Measurements from ENCODE around the gene HDGFL1. TPM values are rescaled to one million over a fixed set of nuclear protein-coding genes. Genes with fewer than 3 reads are reported as not detected.

Gene HDGFL1
- total RNA-seq, 6 experiments from 2014 or later = not detected

GRCh38 chr6:22579439-22579838 is 10.1 kb downstream of the HDGFL1 start:
- no peak for TF ChIP-seq CTCF (IDR thresholded peaks at IDR 0.05)
- no peak overlapping the region for H3K4me3 Mint-ChIP-seq
- H3K4me1 Mint-ChIP-seq (ENCODE audit: low read depth) = no peaks in the 10 kb centered on the region

DNA sequence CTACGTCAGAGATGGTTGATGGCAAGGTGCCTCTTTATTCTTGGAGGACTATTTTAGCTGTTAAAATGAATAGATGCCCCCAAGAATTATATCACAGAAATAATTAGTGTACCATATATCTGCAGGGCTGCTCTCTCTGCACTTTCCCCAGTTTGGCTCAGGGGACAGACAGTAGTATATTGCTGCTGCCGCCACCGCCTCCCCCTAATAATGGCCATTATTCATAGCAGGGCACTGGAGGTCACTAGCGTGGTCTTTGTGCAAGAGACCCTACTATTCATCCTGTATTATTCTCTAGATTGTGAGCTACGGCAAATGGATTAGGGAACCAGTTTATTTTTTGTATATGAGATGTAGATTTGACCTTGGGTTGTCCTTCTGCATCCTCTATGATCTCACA is 11.0 kb downstream of the HDGFL1 start:
- Mint-ChIP-seq H3K4me3 (no peak overlapping the region), H3K4me1 (ENCODE audit: low read depth) (no peaks in the 10 kb centered on the region), H3K36me3 (ENCODE audit: low read depth) (no peaks in the 10 kb centered on the region)

More at GRCh38 chr6:22579439-22579838, 10.1 kb downstream of the HDGFL1 start:
- H3K9me3 Mint-ChIP-seq = peaks cover 29% of the 10 kb centered on the region
- DNase-seq = no peak
- H3K36me3 Mint-ChIP-seq (ENCODE audit: low read depth) = no peaks in the 10 kb centered on the region
- no peaks in the 10 kb centered on the region; the same call in 1 of the 2 replicates for H3K27me3 Mint-ChIP-seq (ENCODE audit: insufficient read depth)
- no peak overlapping the region for H3K27ac Mint-ChIP-seq

GRCh38 chr6:22582417-22583205 is 13.2 kb downstream of the HDGFL1 start:
- Mint-ChIP-seq H3K4me1 (ENCODE audit: low read depth) (no peaks in the 10 kb centered on the region), H3K27me3 (ENCODE audit: insufficient read depth) (no peaks in the 10 kb centered on the region; the same call in 1 of the 2 replicates), H3K4me3 (no peak overlapping the region), H3K9me3 (peaks cover 28% of the 10 kb centered on the region), H3K27ac (no peak overlapping the region), H3K36me3 (ENCODE audit: low read depth) (no peaks in the 10 kb centered on the region)
- TF ChIP-seq CTCF (IDR thresholded peaks at IDR 0.05) = no peak
- no peak for DNase-seq

More for the DNA sequence above, 11.0 kb downstream of the HDGFL1 start:
- no peak for TF ChIP-seq CTCF (IDR thresholded peaks at IDR 0.05)
- no peak overlapping the region for H3K27ac Mint-ChIP-seq
- peaks cover 25% of the 10 kb centered on the region; the same call in 1 of the 2 replicates for H3K9me3 Mint-ChIP-seq
- no peak for DNase-seq
- no peaks in the 10 kb centered on the region; the same call in 1 of the 2 replicates for H3K27me3 Mint-ChIP-seq (ENCODE audit: insufficient read depth)

- H3K27me3 Mint-ChIP-seq (ENCODE audit: insufficient read depth) = no peaks in the 10 kb centered on the region; the same call in 1 of the 2 replicates
- no peak for TF ChIP-seq CTCF (IDR thresholded peaks at IDR 0.05)
- H3K36me3 Mint-ChIP-seq (ENCODE audit: low read depth) = no peaks in the 10 kb centered on the region
- DNase-seq = no peak
- peaks cover 27% of the 10 kb centered on the region for H3K9me3 Mint-ChIP-seq
- no peak overlapping the region for H3K4me3 Mint-ChIP-seq
- H3K27ac Mint-ChIP-seq = no peak overlapping the region
- no peaks in the 10 kb centered on the region for H3K4me1 Mint-ChIP-seq (ENCODE audit: low read depth)
These were observed 13.9 kb downstream of the HDGFL1 start for GRCh38 chr6:22583230-22583629.

- TF ChIP-seq CTCF (IDR thresholded peaks at IDR 0.05) = no peak
- peaks cover 24% of the 10 kb centered on the region for H3K9me3 Mint-ChIP-seq
- DNase-seq = no peak
- H3K36me3 Mint-ChIP-seq (ENCODE audit: low read depth) = no peaks in the 10 kb centered on the region
- H3K27me3 Mint-ChIP-seq (ENCODE audit: insufficient read depth) = no peaks in the 10 kb centered on the region; the same call in 1 of the 2 replicates
- H3K4me3 Mint-ChIP-seq = no peak overlapping the region
- no peak overlapping the region for H3K27ac Mint-ChIP-seq
- H3K4me1 Mint-ChIP-seq (ENCODE audit: low read depth) = no peaks in the 10 kb centered on the region
These were observed 14.6 kb downstream of the HDGFL1 start for GRCh38 chr6:22583927-22584326.
